Measurements from ENCODE around the gene KYNU.
"Not testable (repeated sequence)": the region's sequence is repeated elsewhere in the genome, so short reads cannot be mapped to it uniquely, and the experiment has no call there.

Gene KYNU

GRCh38 chr2:142915502-142915901, 38.0 kb downstream of the KYNU start:
- DNase-seq (ENCODE audit: low read depth, low spot score), result no peak

GRCh38 chr2:142918624-142919023, 41.2 kb downstream of the KYNU start:
- DNase-seq (ENCODE audit: low read depth, low spot score), result no peak

GRCh38 chr2:142920571-142920970, 43.1 kb downstream of the KYNU start:
- DNase-seq (ENCODE audit: low read depth, low spot score), result no peak

- DNase-seq (ENCODE audit: low read depth, low spot score), result no peak
These were observed 49.0 kb downstream of the KYNU start for GRCh38 chr2:142926445-142926844.

- DNase-seq (ENCODE audit: low read depth, low spot score), result no peak
These were observed 53.5 kb downstream of the KYNU start for GRCh38 chr2:142930835-142931398.

GRCh38 chr2:142933916-142934315, 56.5 kb downstream of the KYNU start:
- no peak for DNase-seq (ENCODE audit: low read depth, low spot score)

- DNase-seq (ENCODE audit: low read depth, low spot score), result no peak
These were observed 58.2 kb downstream of the KYNU start for GRCh38 chr2:142935563-142936089.

GRCh38 chr2:142936629-142937028, 59.2 kb downstream of the KYNU start:
- no peak for DNase-seq (ENCODE audit: low read depth, low spot score)

- no peak for DNase-seq (ENCODE audit: low read depth, low spot score)
These were observed 59.9 kb downstream of the KYNU start for GRCh38 chr2:142937347-142937746.

GRCh38 chr2:142938240-142938639, 60.8 kb downstream of the KYNU start:
- no peak for DNase-seq (ENCODE audit: low read depth, low spot score)

GRCh38 chr2:142940606-142941223, 63.3 kb downstream of the KYNU start:
- DNase-seq (ENCODE audit: low read depth, low spot score), result no peak

GRCh38 chr2:142942690-142943089, 65.2 kb downstream of the KYNU start:
- DNase-seq (ENCODE audit: low read depth, low spot score), result no peak

GRCh38 chr2:142944264-142944663, 66.8 kb downstream of the KYNU start:
- DNase-seq (ENCODE audit: low read depth, low spot score), result peak; percentile 38

- peak; percentile 14 for DNase-seq (ENCODE audit: low read depth, low spot score)
These were observed 67.3 kb downstream of the KYNU start for GRCh38 chr2:142944721-142945120.

- DNase-seq (ENCODE audit: low read depth, low spot score), result no peak
These were observed 69.5 kb downstream of the KYNU start for GRCh38 chr2:142946941-142947340.

GRCh38 chr2:142948723-142949122, 71.3 kb downstream of the KYNU start:
- not testable (repeated sequence) for DNase-seq (ENCODE audit: low read depth, low spot score)

- DNase-seq (ENCODE audit: low read depth, low spot score), result not testable (repeated sequence)
These were observed 72.9 kb downstream of the KYNU start for GRCh38 chr2:142950323-142950722.

GRCh38 chr2:142951190-142952007, 73.9 kb downstream of the KYNU start:
- DNase-seq (ENCODE audit: low read depth, low spot score), result no peak

GRCh38 chr2:142952018-142952417, 74.6 kb downstream of the KYNU start:
- no peak for DNase-seq (ENCODE audit: low read depth, low spot score)

GRCh38 chr2:142952793-142953494, 75.5 kb downstream of the KYNU start:
- DNase-seq (ENCODE audit: low read depth, low spot score), result no peak

- DNase-seq (ENCODE audit: low read depth, low spot score), result no peak
These were observed 77.0 kb downstream of the KYNU start for GRCh38 chr2:142954493-142954892.

- no peak for DNase-seq (ENCODE audit: low read depth, low spot score)
These were observed 79.7 kb downstream of the KYNU start for GRCh38 chr2:142957144-142957543.

Data from astrocyte of the hippocampus (primary cell).